KMS-11 (cell line): ENCODE data around the gene MBNL1.
A peak's percentile ranks its signal among the peaks of the same experiment; 100 is the strongest.

Source experiments
- H2AFZ ChIP-seq: fragments of 200-600 bp; sonication (generic); 2 replicates; pipeline ENCODE4 v1.6.1; 2016; ENCODE audit warnings: antibody characterized with exemption, mixed run types, low read depth
- H3K27ac ChIP-seq: fragments of 200-600 bp; sonication (generic); 2 replicates; pipeline ENCODE4 v1.6.1; 2016; ENCODE audit warnings: mild to moderate bottlenecking, mixed run types
- H3K27me3 ChIP-seq: fragments of 200-600 bp; sonication (generic); 2 replicates; pipeline ENCODE4 v1.6.1; 2017; ENCODE audit warnings: mild to moderate bottlenecking, low read depth, mixed run types, moderate library complexity; ENCODE audit not compliant: insufficient read depth
- H3K36me3 ChIP-seq: fragments of 200-600 bp; sonication (generic); 2 replicates; pipeline ENCODE4 v1.6.1; 2017; ENCODE audit warnings: mild to moderate bottlenecking, mixed run types; ENCODE audit not compliant: insufficient read depth
- H3K4me1 ChIP-seq: fragments of 200-600 bp; sonication (generic); 2 replicates; pipeline ENCODE4 v1.6.1; 2016; ENCODE audit warnings: mild to moderate bottlenecking, low read depth, mixed run types; ENCODE audit not compliant: poor library complexity, severe bottlenecking
- H3K4me2 ChIP-seq: fragments of 200-600 bp; sonication (generic); 2 replicates; pipeline ENCODE4 v1.7.0; 2016; ENCODE audit warnings: mild to moderate bottlenecking, mixed run types
- H3K4me3 ChIP-seq: fragments of 200-600 bp; sonication (generic); IDR thresholded peaks from 2 replicates; pipeline ENCODE4 v1.6.1; 2017; ENCODE audit warnings: low read depth, low read length, mixed read lengths; ENCODE audit not compliant: insufficient read depth
- H3K79me2 ChIP-seq: fragments of 200-600 bp; sonication (generic); 2 replicates; pipeline ENCODE4 v1.6.1; 2016; ENCODE audit warnings: low read depth, mixed run types; ENCODE audit not compliant: insufficient read depth
- H3K9ac ChIP-seq: fragments of 200-600 bp; sonication (generic); 2 replicates; pipeline ENCODE4 v1.6.1; 2016; ENCODE audit warnings: mild to moderate bottlenecking, mixed run types
- H4K20me1 ChIP-seq: fragments of 200-600 bp; sonication (generic); 2 replicates; pipeline ENCODE4 v1.6.1; 2016; ENCODE audit warnings: mild to moderate bottlenecking, mixed run types; ENCODE audit not compliant: insufficient read depth
- TF ChIP-seq, protein P1 (sequence below): fragments of 200-600 bp; sonication (generic); conservative IDR thresholded peaks from 2 replicates; pipeline ENCODE4 v1.6.1; 2017; ENCODE audit warnings: low read depth, mild to moderate bottlenecking, antibody characterized with exemption, low read length, moderate library complexity, mixed read lengths

The MBNL1 gene

DNA sequence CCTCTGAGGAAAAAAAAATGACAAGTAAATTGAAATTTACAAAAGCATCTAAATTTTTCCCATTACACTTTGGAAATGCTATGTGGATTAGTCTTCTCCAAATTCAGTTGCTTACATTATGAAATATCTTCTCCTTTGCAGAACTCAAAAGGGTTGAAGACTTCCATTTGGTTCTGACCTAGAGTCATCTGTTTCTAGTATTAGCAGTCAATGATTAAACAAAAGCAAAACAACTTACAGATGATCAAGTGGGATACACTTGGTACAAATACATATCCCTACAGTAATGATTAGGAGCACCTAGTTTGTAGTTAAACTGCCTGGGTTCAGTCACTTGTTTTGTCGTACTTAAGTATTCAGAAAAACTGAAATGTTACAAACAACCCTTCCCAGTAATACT, 136.2 kb downstream of the MBNL1 start:
- H3K9ac ChIP-seq = no peak overlapping the region
- peaks cover 4% of the 10 kb centered on the region; the same call in 1 of the 2 replicates for H3K36me3 ChIP-seq
- peaks cover 100% of the 10 kb centered on the region for H3K79me2 ChIP-seq
- no peak overlapping the region for H2AFZ ChIP-seq
- no peak overlapping the region for H3K4me2 ChIP-seq
- TF ChIP-seq, protein P1, sequence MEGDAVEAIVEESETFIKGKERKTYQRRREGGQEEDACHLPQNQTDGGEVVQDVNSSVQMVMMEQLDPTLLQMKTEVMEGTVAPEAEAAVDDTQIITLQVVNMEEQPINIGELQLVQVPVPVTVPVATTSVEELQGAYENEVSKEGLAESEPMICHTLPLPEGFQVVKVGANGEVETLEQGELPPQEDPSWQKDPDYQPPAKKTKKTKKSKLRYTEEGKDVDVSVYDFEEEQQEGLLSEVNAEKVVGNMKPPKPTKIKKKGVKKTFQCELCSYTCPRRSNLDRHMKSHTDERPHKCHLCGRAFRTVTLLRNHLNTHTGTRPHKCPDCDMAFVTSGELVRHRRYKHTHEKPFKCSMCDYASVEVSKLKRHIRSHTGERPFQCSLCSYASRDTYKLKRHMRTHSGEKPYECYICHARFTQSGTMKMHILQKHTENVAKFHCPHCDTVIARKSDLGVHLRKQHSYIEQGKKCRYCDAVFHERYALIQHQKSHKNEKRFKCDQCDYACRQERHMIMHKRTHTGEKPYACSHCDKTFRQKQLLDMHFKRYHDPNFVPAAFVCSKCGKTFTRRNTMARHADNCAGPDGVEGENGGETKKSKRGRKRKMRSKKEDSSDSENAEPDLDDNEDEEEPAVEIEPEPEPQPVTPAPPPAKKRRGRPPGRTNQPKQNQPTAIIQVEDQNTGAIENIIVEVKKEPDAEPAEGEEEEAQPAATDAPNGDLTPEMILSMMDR = no peak
- no peak overlapping the region for H3K4me3 ChIP-seq
- peaks cover 90% of the 10 kb centered on the region for H3K4me1 ChIP-seq
- no peaks in the 10 kb centered on the region for H3K27me3 ChIP-seq
- peaks cover 99% of the 10 kb centered on the region for H4K20me1 ChIP-seq
- H3K27ac ChIP-seq = peak overlapping the region; percentile 24

- Histone ChIP-seq H3K79me2 (peaks cover 100% of the 10 kb centered on the region), H3K4me1 (peaks cover 90% of the 10 kb centered on the region), H3K36me3 (0 out of 2 replicates have a peak, but pooled peaks cover 3% of the 10 kb centered on the region), H3K27ac (no peak overlapping the region), H3K27me3 (no peaks in the 10 kb centered on the region), H2AFZ (no peak overlapping the region), H3K9ac (no peak overlapping the region), H3K4me2 (no peak overlapping the region), H3K4me3 (no peak overlapping the region), H4K20me1 (peaks cover 98% of the 10 kb centered on the region)
- TF ChIP-seq, protein P1 = no peak
These were observed 137.4 kb downstream of the MBNL1 start for GRCh38 chr3:152405915-152406802.

GRCh38 chr3:152413240-152413639, 144.5 kb downstream of the MBNL1 start:
- Histone ChIP-seq H3K27me3 (no peaks in the 10 kb centered on the region), H3K36me3 (peaks cover 29% of the 10 kb centered on the region; the same call in 1 of the 2 replicates), H2AFZ (no peak overlapping the region), H3K4me2 (no peak overlapping the region), H3K27ac (no peak overlapping the region), H3K9ac (no peak overlapping the region), H3K79me2 (peaks cover 100% of the 10 kb centered on the region), H3K4me1 (peaks cover 52% of the 10 kb centered on the region), H3K4me3 (no peak overlapping the region), H4K20me1 (peaks cover 76% of the 10 kb centered on the region)
- TF ChIP-seq, protein P1 = no peak

- no peak overlapping the region; the same call in 1 of the 2 replicates for H3K27ac ChIP-seq
- no peak overlapping the region for H3K4me3 ChIP-seq
- no peak overlapping the region for H2AFZ ChIP-seq
- peaks cover 40% of the 10 kb centered on the region for H4K20me1 ChIP-seq
- peaks cover 54% of the 10 kb centered on the region; the same call in 1 of the 2 replicates for H3K36me3 ChIP-seq
- TF ChIP-seq, protein P1 = no peak
- H3K9ac ChIP-seq = no peak overlapping the region
- peaks cover 44% of the 10 kb centered on the region for H3K4me1 ChIP-seq
- H3K79me2 ChIP-seq = peaks cover 94% of the 10 kb centered on the region
- H3K4me2 ChIP-seq = no peak overlapping the region
- no peaks in the 10 kb centered on the region for H3K27me3 ChIP-seq
These were observed 148.3 kb downstream of the MBNL1 start for GRCh38 chr3:152416808-152417580.
